ENCODE measurements around the gene CDCA7L.

CDCA7L gene, protein sequence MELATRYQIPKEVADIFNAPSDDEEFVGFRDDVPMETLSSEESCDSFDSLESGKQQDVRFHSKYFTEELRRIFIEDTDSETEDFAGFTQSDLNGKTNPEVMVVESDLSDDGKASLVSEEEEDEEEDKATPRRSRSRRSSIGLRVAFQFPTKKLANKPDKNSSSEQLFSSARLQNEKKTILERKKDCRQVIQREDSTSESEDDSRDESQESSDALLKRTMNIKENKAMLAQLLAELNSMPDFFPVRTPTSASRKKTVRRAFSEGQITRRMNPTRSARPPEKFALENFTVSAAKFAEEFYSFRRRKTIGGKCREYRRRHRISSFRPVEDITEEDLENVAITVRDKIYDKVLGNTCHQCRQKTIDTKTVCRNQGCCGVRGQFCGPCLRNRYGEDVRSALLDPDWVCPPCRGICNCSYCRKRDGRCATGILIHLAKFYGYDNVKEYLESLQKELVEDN

DNA sequence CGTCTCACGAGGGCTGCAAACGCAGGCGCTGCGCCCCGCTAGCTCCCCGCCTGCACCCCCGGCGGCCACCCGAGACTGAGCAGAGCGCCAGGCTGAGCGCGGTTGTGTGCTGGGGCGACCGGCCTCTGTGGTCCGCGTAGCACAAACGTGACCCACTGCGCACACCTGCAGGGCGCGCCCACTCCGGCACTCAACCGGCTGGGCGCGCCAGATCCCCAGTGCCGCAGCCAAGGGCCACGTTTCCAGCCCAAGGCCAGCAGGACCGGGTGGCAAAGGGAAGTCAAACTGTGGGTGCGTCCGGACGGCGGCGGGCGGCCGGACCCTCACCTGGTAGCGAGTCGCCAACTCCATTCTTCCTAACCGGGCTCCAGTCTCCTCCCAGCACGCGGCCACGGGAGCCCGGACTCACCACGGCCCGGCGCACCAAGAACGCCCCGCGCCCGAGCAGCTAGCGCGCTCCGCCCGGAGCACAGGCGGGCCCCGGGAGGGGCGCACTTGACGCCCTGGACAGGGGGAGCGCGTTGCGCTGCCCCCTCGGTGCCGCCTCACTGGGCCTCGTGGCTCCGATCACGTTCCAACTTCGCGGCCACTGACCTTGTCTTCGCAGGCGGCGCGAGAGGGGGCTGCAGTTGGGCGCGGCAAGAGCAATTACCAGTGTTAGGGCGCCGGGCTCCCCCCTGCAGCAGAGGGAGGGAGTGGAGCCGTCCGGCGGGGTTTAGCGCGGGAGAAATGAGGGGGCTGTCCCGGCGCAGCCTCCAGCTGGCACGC is at the start of gene CDCA7L:
Gene CDCA7L, minus strand, starts transcription at position 446 of the 768 bp plus-strand sequence. Its CDS starts 95 bp downstream, at position 351.
- no peak for DNase-seq (ENCODE audit: low read depth)
- peak within 1 kb of the TSS; percentile 83 for H3K4me3 ChIP-seq (ENCODE audit: low read depth, low read length)

DNA sequence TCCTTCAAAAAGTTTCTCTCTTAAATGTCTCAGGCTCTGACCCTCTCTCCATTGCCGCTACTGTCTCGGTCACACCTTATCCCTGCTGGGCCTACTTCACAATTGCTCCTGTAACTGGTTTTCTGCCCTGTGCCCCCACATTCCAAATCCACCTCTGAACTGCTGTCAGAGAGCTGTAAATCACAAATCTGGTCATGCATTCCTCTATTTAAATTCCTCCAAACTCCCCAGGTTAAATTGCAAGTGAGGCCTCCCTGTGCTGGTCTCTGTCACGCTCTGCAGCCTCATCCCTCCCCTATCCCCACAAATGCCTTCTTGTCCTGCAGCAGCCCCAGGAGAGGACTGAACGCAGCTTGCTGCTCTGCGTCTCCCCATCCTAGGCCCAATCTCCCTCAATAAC is 40.4 kb upstream of the CDCA7L start:
- no peak for DNase-seq (ENCODE audit: low read depth)
- no peak overlapping the region for H3K4me3 ChIP-seq (ENCODE audit: low read depth, low read length)

DNA sequence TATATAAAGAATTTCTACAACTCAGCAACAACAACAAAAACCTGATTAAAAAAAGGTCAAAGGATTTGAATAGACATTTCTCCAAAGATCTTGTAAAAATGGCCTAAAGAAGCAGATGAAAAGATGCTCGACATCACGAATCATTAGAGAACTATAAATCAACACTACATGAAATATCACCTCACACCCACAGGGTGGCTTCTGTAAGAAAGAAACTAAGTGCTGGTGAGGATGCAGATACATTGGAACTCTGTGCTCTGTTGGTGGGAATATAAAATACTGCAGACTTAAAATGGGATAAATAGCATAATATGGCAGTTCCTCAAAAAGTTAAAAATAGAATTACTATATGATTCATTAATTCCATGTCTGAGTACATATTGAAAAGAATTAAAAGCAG is 38.3 kb upstream of the CDCA7L start:
- H3K4me3 ChIP-seq (ENCODE audit: low read depth, low read length): no peak overlapping the region
- no peak for DNase-seq (ENCODE audit: low read depth)

DNA sequence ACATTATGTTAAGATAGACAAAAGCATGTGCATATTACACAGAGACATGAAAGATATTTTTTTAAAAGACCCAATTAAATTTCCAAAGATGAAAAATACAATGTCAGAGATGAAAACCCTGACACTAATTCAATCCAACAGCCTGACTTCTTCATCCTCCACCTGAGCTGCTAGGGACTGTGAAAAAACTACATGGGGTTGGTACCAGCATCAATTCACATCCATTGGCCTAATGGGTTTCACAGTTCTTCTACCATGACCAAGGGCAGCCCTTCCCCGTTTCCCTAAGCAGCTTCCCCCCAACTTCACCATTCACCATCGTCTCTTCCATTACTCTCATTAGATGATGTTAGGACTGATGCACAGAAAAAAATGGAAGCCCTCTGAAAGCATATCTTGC is 37.4 kb upstream of the CDCA7L start:
- no peak for DNase-seq (ENCODE audit: low read depth)
- no peak overlapping the region for H3K4me3 ChIP-seq (ENCODE audit: low read depth, low read length)

DNA sequence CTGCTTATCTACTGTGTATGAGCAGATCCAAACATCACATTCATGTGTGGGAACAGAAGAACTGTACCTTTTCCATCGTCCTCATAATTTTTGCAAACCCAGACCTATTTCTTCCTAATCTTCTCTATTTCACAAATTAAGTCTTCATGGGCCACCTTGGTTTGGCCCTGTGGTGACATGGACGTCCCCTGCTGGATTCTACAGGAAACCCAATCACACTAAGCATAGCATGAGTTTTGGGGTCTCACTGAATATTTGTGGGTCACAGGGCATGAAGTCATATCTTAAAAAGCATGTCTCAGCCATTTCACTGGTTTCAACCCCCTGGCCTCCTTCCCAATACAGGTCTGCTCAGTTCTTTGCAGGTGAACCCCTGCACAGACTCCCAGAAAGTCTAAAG is 35.8 kb upstream of the CDCA7L start:
- DNase-seq (ENCODE audit: low read depth): no peak
- H3K4me3 ChIP-seq (ENCODE audit: low read depth, low read length): no peak overlapping the region

DNA sequence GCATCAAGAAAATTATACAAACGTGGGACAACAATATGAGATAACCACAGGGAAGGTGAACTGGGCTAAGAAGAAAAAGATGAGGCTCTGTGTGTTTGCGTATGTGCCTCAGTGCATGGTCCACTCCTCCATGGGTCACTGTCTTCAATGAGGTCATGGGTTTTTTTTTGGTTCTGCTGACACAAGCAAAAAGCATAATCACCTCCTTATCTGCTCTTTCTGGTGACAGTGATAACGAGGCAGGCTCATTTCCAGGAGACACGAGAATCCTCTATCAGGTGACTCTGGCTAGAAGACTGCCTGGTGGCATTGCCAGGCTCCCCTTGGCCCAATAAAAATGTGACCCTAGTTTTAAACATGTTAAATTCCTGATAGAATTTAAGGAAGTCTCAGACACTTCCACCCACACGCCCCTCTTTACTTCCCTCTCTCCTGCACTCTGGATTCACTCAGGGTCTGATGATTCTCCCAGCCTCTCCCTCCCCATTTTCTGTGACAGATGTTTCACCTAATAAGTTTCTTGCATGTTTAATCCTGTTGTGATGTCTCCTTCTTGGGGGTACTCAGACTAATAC is 35.3 kb upstream of the CDCA7L start:
- no peak overlapping the region for H3K4me3 ChIP-seq (ENCODE audit: low read depth, low read length)
- no peak for DNase-seq (ENCODE audit: low read depth)

DNA sequence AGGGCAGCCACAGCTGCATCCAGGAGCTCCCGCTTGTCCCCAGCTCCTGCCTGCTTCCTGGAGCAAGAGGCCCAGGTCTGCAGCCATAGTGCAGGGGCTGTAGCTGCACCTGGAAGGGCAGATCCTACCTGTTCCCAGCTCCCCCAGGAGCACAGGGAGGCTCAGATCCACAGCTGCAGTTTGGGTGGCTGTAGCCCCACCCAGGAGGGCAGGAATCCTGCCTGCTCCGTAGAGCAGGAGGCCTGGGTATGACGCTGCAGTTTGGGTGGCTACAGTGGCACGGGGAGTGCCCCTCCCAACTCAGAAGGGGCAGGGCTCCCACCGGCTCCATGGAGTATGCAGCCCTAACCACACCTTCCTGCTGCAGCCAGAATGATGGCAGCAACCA is 26.7 kb upstream of the CDCA7L start:
- DNase-seq (ENCODE audit: low read depth): no peak
- no peak overlapping the region for H3K4me3 ChIP-seq (ENCODE audit: low read depth, low read length)

DNA sequence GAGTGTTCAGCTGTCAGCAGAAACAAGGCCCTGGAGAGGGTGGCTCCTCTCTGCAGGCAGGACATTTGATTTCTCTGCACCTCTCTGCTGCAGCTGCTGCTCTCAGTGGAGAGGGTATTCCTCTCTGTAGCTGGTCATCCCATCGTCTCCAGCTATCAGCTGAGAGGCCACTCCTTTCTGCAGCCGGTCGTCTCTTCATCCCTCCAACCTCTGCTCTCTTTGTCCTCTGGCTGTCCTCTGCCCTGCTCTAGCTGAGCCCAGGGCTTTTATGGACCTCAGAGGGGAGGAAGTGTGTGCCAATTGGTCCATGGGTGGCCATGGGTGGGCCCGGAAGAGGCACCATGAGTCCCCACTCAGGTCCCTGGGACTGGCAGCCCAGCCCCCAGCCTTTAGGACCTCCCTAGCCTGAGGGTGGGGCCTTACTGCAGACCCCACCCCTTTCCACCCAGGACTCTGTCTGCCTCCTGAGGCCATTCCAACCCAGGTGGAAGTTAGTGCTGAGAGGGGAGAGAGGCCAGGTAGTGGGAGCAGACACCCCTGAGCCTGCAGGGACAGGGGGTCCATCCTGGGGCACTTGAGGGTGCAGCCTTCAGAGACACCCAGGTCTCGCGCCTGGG is 26.2 kb upstream of the CDCA7L start:
- no peak for DNase-seq (ENCODE audit: low read depth)
- no peak overlapping the region for H3K4me3 ChIP-seq (ENCODE audit: low read depth, low read length)

DNA sequence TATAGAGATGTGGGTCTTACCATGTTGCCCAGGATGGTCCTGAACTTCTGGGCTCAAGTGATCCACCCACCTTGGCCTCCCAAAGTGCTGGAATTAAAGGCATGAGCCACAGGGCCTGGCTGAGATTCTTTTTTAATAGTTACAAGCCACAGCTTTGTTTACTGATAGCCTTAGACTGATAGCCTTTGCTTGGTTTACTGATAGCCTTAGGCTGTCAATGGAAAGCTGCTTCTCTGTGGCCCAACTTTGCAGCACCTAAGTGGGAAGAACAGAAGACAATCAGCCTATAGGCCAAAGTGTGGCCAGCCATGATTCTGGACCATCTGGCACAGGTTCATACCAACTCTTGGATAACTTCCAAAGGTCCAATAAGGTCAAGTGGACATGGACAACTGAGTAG is 24.1 kb upstream of the CDCA7L start:
- no peak overlapping the region for H3K4me3 ChIP-seq (ENCODE audit: low read depth, low read length)
- DNase-seq (ENCODE audit: low read depth): no peak

DNA sequence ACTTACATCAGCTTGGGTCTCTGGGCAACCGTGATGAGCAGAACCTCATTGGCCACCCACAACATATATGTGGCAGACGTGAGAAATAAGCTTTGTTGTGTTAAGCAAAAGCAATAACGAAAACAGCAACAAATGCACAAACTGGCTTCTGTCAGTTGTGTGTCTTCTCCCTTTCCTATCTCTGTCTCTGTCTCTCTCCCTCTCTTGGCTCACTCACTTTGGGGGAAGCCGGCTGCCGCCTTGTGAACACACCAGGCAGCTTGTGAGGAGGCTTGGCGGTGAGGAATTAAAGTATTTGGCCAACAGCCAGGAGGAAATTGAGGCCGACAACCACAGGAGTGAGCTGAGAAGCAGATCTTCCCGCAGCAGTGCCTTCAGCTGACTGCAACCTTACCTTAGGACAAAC is 21.9 kb upstream of the CDCA7L start:
- DNase-seq (ENCODE audit: low read depth): no peak
- H3K4me3 ChIP-seq (ENCODE audit: low read depth, low read length): no peak overlapping the region

DNA sequence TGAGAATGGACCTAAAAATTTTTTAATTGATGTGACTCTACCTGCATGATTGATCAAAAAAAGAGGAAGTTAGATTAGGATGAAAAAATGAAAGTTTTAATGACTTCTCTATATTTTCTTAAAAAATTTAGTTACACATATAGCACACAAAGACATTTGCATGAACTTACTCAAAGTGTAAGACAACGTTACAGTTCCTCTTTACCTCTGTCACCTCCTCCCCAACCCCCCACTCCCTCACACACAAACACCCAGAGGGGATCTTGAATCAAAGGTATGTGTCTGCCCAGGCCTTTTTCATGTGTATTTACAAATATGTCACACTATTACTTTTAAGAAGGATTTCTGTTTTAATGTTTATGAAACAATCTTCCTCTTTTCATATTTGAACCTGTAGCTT is 20.6 kb upstream of the CDCA7L start:
- DNase-seq (ENCODE audit: low read depth): no peak
- H3K4me3 ChIP-seq (ENCODE audit: low read depth, low read length): no peak overlapping the region

DNA sequence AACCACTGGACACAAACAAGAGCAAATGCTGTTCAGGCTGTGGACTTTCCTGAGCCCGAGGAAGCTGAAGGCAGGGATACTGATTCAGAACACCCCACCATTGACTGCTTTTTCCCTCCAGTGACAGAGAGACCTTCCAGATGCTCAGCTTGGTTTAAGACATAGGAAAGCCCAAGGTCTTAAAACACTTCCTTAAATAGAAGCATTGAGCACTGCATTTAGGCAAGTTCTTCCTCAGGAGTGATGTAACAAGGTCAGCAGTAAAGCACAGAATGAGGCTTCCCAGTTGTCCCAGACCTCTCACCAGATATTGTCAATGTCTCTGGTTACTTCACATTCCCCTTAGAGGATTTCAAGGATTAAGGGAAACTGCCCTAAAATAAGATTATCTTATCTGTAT is 19.6 kb upstream of the CDCA7L start:
- DNase-seq (ENCODE audit: low read depth): no peak
- no peak overlapping the region for H3K4me3 ChIP-seq (ENCODE audit: low read depth, low read length)

DNA sequence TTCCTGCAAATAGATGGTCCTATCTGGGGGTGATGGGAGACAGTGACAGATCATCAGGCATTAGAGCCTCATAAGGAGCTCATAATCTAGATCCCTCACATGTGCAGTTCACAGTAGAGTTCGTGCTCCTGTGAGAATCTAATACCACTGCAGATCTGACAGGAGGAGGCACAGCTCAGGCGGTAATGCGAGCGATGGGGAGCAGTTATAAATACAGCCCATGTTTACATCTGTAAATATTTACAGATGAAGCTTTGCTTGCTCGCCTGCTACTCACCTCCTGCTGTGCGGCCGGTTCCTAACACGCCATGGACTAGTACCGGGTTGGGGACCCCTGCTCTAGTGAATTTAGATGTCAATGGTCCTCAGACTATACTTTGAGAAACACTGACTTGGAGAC is 17.0 kb upstream of the CDCA7L start:
- no peak overlapping the region for H3K4me3 ChIP-seq (ENCODE audit: low read depth, low read length)
- no peak for DNase-seq (ENCODE audit: low read depth)

DNA sequence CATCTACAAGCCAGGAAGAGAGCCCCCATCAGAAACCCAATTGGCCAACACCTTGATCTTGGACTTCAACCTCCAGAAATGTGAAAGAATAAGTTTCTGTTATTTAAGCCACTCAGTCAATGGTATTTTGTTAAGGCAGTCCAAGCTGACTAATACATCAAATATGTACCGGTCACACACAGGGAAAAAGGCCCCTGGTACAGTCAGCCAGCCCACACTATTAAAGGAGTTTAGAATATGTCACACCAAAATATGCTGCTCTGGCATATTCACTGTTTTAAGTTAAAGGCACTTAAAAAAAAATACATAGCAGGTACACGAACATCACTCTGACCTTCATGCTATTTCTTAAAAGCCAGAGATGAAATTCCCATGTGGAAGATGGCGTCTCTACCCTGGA is 15.2 kb upstream of the CDCA7L start:
- no peak overlapping the region for H3K4me3 ChIP-seq (ENCODE audit: low read depth, low read length)
- DNase-seq (ENCODE audit: low read depth): peak; percentile 55

DNA sequence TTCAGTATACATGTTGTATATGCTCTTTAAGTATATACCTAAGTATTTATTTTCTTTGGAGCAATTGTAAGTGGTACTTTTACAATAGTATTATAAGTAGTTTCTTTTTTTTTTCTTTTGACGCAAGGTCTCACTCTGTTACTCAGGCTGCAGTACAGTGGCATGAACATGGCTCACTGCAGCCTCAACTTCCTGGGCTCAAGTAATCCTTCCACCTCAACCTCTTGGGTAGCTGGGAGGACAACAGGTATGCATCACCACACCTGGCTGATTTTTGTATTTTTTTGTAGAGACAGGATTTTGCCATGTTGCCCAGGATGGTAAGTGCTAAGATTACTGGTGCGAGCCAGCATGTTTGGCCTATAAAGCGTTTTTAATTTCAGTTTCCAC is 13.7 kb upstream of the CDCA7L start:
- no peak for DNase-seq (ENCODE audit: low read depth)
- H3K4me3 ChIP-seq (ENCODE audit: low read depth, low read length): no peak overlapping the region

DNA sequence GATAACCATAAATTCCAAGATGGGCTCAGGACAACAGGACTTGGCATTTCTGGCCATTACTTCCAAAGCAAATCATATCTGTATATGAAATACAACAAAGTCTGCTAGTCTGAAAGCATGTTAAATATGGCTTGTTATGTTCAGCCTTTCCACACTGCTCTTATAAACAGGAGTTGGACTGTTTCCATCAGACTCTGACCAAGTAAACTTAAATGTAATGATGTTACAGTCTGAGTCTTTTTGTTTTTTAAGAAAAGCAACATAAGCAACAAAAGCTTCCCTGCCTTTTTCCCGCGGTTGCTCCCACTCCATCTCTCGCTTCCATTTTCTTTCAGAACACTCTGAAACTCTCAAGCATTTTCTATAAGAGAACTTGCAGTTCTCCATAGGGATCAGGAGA is 8.1 kb upstream of the CDCA7L start:
- DNase-seq (ENCODE audit: low read depth): no peak
- no peak overlapping the region for H3K4me3 ChIP-seq (ENCODE audit: low read depth, low read length)

DNA sequence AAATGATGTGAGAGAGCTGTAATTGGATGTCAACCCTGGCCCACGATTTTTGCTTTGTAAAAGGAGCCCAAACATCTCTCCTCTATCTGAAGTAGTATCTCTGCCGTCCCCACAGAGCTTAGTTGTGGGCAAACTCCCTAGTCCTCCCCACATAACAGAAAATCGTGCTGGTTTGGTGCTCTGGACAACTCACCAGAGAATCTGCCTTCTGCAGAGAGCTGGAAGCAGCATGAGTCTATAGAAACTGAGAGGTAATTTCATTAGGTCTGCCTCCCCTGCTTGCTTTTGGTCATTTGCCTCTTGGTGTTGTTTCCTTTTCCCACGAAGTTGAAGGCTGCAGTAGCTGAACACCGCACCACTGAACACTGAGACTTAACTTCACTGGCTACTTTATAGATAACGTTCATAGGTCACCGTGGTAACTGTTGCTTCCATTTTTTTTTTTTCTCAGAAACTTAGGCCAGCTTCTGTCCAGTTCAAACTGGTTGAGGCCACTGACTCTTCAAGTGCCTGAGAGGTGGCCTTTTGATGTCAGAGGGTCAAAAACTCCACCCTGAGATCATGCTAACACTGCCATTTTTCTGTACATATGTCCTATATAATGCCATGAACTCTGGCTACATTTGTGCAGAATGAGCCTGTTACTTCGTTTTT is 3.3 kb upstream of the CDCA7L start:
- DNase-seq (ENCODE audit: low read depth): no peak
- no peak overlapping the region for H3K4me3 ChIP-seq (ENCODE audit: low read depth, low read length)

DNA sequence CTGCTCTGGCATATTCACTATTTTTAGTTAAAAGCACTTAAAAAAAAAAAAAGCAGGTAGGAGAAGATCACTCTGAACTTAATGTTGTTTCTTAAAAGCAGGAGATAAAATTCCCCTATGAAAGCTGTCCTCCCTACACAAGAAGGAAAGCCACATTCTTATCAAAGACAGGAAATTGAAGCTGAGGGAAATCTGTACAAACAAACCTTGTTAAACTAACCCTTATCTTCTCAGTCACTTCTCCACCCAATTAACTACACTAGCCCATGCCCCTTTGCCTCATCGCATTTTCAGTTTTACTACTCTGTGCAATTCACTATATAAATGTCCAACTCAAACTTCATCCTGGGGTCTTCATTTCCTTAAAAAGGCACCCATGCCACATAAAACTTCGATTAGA is 2.7 kb upstream of the CDCA7L start:
- DNase-seq (ENCODE audit: low read depth): no peak
- H3K4me3 ChIP-seq (ENCODE audit: low read depth, low read length): no peak overlapping the region

DNA sequence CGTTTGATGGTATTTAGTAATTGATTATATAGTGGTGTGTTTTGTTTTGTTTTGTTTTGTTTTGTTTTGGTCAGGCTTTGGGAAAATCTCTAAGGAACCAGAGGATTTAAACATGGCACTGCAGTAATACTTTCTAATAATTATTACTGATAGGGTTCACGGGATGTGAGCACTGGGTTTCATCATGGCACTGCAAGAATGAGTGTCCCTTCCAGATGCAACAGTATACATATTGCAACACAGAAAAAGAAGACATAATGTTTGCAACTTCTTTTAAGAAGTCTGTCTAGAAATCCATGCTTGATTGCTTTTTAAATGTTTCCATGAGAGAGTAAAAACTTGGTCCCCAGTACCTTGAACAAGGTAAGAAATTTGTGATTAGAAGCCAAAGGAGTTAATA is 2.2 kb upstream of the CDCA7L start:
- no peak for DNase-seq (ENCODE audit: low read depth)

DNA sequence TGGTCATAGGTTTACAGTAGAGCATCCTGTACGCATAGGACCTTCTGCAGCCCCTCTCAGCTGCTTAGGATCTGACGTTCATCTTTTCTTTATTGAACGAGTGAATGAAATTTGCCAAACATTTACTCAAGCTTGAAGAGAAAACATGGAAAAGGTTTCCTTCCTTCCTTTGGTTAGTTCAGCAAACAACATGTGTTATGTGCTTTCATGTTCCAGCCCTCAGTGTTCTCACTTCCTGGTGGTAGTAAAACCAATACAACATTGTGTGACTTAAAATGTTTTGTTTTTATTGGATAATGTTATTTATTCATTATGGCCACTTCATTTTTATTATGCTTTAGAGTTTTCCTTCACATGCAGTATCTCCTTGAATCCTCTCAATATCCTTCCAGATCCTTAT is 1.4 kb upstream of the CDCA7L start:
- H3K4me3 ChIP-seq (ENCODE audit: low read depth, low read length): no peak overlapping the region
- DNase-seq (ENCODE audit: low read depth): no peak

More for the DNA sequence above, 2.2 kb upstream of the CDCA7L start:
- no peak overlapping the region for H3K4me3 ChIP-seq (ENCODE audit: low read depth, low read length)

All from skeletal muscle cell (primary cell).